GM18517 (cell line): Measurements from ENCODE around the gene MEIOB.
"Not testable (repeated sequence)": the region's sequence is repeated elsewhere in the genome, so short reads cannot be mapped to it uniquely, and the experiment has no call there.

Source experiments
- ATAC-seq: cut with Tn5 transposase; IDR thresholded peaks from one replicate; pipeline ENCODE4 v1.9.1; 2021; ENCODE audit warnings: mild to moderate bottlenecking, moderate library complexity; ENCODE audit not compliant: unreplicated experiment

Gene MEIOB, protein sequence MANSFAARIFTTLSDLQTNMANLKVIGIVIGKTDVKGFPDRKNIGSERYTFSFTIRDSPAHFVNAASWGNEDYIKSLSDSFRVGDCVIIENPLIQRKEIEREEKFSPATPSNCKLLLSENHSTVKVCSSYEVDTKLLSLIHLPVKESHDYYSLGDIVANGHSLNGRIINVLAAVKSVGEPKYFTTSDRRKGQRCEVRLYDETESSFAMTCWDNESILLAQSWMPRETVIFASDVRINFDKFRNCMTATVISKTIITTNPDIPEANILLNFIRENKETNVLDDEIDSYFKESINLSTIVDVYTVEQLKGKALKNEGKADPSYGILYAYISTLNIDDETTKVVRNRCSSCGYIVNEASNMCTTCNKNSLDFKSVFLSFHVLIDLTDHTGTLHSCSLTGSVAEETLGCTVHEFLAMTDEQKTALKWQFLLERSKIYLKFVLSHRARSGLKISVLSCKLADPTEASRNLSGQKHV

DNA sequence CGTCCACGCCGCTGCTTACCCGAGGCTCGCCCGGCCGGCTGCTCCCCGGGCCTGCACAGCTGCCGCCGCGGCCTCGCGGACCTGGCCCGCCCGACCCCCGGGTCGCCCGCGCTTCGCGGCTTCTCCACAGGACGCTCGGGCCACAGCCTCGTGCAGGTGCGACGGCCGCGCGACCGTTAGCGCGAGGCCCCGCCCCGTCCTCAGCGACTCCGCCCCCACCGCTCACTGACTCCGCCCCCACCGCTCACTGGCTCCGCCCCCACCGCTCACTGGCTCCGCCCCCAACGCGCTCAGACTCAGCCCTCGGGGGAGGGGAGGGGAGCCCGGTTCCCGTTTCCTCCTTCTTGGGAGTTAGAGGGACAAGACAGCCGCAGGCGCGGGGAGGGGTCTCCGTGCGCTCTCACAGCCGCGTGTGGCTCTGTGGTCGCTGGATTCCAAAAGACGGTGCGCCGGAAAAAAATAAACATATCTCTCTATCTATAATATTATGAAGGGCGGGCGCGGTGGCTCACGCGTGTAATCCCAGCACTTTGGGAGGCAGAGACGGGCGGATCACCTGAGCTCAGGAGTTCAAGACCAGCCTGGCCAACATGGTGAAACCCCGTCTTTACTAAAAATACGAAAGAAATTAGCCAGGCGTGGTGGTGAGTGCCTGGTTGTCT, at the start of gene MEIOB:
Gene MEIOB (minus strand): TSS at position 191 of the 662 bp plus-strand sequence. CDS start 3,989 bp downstream, outside the sequence.
- no peak for ATAC-seq

DNA sequence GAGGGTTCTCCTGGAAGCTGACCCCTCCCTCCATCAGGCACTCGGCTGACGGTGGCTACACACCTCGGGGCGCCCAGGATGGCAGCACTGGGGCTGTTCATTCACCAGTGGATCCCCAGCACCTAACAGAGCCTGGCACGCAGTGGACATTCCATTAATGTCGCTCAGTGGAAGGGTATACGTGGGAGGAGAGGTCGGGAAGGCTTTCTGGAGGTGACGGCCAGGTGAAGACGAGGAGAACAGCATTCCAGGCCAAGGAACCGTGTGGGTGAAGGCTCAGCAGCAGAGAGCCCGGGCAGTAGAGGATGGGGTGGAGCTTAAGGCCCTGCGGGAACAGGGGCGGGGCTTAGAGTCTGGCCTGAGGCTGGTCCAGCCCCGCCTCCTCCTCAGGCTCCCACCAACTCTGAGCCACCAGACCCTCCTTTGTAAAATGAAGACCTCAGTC, 48.8 kb upstream of the MEIOB start:
- ATAC-seq, result no peak

DNA sequence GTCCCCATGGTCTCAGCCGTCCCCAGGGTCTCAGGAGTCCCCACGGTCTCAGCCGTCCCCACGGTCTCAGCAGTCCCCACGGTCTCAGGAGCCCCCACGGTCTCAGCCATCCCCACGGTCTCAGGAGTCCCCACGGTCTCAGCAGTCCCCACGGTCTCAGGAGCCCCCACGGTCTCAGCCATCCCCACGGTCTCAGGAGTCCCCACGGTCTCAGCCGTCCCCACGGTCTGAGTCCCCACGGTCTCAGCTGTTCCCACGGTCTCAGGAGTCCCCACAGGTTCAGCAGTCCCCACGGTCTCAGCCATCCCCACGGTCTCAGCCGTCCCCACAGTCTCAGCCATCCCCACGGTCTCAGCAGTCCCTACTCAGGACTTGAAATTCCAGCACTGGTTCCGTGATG, 48.2 kb upstream of the MEIOB start:
- not testable (repeated sequence) for ATAC-seq

DNA sequence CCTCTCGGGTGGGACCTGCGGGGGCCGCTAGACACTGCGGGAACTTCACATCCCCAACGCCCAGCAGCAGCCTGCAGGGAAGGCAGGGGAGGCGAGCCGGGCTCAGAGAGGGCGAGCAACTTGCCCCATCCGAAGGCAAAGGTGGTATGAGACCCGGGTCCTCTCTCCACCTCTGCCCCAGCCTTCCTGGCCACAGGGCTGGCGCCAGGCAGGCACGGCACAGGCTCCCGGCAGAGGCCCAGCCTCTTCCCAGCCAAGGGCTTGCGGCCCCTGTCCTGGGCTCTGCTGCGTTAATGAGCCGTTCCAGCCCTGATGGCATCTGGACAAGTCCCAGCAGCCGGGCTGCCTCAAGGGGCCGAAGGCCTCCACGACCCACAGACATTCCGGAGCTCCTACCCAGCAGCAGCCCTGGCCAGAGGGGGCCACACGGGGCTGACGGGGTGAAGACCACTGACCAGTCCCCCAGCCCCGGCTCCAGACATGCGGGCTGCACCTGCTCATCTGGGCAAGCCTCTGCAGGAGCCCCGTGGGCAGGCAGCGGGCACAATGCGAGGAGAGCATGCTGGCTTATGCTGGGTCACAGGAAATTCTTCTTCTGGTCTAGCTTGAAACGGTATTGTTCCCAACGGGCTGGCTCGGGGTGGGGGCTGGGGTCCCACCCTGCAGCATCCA, 47.5 kb upstream of the MEIOB start:
- ATAC-seq, result no peak

DNA sequence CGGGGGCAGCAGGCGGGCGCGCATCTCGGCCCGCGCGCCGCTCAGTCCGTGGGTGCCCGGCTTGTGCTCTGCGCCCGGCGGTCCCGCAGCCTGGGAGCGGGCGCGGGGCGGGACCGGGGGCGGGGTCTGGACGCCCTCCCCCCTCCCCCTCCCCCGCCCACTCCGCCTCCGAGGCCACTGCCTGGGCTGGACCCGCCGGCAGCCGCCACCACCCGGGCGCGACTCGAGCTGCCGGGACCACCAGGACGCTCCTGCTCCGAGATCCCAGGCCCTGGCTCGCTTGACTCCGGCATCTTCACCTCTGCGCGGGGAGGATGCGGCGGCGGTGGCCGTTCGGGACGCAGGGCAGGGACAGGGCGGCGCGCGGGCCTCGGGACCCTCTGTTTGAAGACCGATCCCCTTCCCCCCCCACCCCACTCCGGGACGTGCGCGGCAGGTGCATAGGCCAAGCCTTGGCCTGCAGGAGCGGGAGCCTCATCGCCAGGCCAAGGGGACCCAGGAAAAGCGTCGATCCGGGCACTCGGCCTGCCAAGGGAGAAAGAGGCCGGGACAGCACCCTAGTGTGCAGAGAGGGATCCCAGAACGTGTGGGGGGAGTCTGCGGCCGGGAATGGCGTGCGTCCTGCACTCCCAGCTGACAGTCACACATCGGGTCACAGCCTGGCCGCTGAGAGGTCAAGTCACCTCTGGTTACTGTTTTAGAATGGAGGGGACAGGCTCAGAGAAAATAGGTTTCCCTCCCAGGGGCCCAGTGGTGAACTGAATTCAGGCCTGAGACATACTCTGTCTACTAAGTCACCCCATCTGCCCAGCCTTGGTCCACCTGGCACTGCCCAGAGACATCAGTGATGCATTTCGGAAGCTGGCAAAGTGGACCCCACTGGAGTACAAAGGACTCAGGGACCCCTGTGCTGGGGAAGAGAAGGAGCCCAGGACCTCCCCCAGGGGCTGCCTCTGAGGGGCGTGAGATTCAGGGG, 46.7 kb upstream of the MEIOB start, which contains the start of gene HS3ST6:
Gene HS3ST6 (minus strand): TSS at position 65 of the 976 bp plus-strand sequence. CDS start 92 bp downstream, outside the sequence.
- no peak for ATAC-seq

DNA sequence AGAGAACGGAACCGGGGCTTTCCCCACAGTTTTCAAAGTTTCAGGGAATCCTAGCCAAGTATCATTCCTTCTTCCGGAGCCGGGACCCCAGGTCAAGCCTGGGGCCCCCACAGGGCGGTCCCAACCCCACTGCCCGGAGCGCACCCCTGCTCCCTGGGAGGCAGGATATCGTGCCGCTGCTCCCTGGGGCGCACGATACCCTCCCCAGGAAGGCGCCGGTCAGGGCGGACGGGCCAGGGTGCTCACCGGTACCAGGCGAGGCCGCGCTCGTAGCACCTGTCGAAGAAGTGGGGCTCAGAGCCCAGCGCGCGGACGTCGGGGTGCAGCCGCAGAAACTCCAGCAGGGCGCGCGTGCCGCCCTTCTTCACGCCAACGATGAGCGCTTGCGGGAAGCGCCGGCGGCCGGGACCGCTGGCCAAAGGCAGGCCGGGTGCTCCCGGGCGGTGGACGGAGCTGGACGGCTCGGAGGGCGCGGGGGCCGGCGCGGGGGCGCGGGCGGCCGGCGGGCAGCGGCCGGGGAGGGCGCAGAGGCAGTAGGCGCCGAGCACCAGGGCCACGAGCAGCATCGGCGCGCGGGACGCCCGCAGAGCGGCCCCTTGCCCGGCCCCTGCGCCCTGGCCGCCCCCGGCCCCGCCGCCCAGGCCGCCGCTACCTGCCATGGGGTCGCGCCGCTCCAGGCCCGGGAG, 45.8 kb upstream of the MEIOB start:
- ATAC-seq, result no peak

DNA sequence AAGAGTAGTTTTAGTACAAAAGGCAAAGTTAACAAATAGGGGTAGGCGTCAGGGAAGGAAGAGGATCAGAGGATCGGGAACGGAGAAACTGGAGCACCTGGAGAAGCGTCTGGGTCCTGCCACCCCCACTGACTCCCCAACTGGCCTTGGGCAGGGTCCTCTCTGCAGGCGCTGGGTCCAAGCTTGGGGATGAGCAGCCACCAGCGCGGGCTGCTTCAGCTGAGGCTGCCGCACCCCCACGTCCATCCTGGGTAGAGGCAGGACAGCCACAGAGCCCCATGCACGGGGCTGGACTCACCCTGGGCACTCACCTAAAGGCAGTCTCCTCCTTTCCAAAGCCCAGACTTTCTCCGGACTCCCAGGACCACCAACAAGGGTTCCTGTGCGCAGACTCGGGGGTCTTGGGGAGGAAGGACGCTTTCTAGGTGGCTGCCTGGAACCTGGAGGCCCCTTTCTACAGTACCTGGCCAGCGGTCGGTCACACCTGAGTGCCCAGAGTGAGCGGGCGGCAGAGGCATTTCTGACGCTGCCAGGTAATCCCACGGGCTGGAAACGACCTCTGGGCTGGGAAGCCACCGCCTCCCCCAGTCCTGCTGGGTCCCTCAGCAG, 45.2 kb upstream of the MEIOB start:
- no peak for ATAC-seq

DNA sequence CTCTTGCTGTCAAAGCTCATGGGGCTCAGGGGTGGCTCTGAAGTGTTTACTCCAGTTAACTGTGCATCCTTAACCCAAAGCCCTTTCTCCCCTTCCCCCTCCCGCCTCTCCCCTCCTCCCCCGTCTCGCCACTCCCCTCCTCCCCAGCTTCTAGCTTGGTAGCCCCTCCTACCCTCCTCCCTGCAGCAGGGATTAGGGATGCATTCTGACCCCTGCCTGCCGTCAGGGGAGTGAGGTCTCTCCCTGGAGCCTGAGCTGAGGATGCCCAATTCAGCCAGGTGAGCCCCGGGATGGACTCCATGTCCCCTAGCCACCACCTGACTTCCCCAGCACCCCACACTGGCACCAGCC, 44.7 kb upstream of the MEIOB start:
- no peak for ATAC-seq

DNA sequence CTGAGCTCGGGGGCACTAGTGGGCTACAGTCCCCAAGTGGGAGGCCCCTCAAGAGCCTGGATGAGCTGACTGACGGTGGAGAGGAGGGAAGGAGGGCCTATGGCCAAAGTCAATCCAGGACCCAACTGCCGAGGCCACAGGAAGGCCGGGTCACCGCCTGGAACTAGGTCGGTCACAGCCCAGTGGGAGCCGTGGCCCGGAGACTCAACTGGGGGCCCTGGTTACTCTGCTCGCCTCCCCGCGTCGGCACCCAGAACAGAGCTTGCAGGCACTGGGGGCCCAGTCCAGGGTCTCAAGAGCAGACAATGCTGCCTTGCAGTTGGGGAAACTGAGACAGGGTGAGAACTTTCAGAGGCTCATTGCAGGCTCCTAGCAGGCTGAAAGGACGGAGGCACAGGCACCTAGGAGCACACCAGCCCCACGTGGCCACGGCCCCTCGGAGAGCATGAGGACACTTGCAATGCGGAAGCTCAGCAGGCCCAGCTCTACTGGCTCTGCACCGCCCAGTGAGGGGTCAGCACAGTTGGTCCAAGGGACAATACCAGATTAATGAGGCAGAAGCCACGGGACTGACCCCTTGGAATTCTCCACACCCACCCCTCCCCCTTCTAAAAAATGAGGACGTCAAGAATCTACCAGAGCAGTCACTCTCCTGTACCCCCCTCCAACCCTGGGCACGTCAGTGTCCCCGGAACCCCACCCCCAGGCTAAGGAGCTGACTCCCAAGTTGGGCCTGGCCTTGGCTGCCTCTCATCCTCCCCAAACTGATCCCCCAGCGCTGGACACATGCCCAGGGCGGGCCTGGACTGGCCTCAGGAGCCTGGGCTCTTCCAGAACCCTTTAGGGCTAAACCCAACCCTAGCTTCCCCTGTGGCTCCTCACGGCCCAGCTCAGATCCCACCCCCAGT, 44.0 kb upstream of the MEIOB start:
- ATAC-seq, result no peak

DNA sequence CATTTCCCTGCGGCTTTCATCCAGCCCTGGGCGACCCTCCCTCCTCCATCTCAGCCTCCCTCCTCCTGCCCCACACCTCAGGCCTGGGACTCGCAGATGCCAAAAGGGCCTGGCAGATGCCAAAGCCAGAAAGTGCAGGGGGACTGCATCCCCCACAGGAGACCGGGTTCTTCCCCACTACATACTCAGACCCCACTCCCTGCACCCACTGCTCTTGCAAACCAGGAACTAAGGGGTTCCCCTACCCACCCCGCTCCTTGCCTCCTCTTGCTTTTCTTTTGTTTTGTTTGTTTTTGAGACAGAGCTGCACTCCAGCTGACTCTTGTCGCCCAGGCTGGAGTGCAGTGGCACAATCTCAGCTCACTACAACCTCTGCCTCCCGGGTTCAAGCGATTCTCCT, 43.0 kb upstream of the MEIOB start:
- no peak for ATAC-seq

DNA sequence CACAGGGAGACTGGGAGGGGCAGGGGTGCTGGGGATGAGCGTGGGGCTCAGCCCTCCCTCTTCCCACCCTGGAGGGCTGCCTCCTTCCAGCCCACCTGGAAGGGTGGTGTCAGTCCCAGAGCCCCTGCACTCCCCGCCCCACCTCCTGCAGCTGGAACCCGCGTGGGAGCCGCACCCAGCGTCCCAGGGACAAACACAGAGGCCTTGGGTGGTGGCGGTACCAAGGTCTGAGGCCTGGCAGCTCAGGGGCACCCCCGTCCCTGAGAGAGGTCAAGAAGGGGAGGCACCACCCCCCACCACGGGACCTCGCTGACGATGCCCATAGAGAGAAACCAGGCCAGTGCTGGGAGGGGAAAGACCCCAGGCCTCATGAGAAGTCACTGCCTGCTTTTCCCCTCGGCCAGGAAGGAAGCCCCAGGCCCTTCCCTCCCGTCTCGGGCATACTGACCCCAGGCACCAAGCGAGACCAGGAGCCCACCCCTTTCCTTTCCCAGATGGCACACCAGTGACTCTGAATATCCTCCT, 42.2 kb upstream of the MEIOB start:
- ATAC-seq, result no peak

DNA sequence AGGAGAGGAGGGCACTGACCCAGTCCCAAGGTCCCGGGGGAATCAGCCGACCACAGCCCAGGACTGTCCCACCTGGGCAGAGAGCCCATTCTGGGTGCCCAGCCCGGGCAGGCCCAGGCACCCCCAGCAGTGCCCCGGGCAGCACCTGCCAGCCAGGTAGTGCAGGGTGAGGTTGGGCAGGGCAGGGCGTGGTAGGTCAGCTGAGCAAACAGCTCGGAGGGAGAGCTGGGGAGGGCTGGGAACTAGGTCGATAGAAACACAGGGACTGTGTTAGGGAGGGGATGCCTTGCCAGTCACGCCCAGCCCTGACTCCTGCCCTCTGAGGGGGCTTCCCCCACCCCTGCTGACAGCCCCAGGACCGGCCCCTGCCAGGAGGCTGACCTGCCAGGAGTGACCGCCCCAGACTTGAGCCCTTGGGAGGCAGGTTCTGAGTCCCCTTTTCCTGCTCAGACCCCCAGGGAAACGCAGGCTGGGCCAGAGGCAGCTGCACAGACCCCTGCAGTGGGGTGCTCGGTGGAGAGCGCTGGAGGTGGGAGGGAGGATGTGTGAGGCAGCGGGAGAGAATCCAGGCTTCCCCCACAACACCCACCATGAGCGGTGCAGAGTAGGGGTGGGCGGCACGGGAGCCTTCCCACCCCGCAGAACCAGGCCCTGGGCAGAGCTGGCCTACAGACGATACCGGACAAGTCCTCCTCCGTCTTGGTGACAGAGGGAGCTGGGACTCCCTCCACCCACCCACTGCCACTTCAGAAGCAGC, 41.5 kb upstream of the MEIOB start:
- ATAC-seq, result no peak

DNA sequence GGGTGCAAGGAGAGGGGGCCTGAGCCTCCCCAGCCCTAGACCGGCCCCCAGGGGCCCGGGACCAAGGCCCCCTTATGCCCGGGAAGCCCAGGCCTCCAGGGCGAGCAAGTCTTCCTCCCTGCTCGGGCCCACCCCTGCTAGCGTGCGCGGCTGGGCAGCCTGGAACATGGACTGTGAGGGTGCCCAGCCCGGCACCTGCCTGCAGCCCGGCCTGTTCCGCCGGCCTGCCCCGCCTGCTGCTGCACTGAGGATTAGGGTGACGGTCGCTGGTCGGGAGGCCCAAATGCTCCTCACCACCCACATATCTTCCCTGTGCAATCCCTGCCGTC, 40.2 kb upstream of the MEIOB start:
- no peak for ATAC-seq

DNA sequence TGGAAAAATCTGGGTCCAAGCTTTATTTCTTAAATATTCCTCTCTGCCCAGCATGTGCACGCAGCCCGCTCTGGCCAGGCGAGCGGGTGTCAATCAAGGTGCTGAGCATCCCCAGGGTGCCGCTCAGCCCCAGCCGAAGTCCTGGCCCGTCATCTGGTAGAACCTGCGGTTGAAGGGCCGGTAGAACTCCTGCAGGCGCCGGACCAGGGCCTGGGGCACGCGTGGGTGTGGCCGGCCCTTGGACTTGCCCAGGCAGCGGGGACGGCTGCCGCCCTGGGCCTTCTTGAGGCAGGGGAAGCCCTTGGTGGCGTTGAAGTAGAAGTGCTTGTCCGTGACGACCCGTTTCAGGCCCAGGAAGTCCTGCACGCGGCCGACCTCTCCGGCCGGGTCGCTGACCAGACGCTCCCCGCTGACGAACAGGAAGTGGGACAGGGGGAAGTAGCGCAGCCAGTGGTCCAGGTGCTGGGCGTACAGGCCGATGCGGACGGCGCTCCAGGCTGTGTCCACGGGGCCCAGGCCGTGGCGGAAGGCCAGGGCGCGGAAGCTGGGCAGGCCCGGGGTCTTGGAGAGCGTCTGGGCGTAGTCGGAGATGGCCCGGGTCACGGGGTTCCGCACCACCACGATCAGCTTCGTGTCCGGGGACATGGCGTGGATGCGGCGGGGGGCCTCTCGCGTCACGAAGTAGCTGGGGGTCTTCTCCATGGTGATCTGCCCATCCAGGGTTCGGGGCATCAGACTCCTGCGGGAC, 39.7 kb upstream of the MEIOB start:
- ATAC-seq, result no peak

DNA sequence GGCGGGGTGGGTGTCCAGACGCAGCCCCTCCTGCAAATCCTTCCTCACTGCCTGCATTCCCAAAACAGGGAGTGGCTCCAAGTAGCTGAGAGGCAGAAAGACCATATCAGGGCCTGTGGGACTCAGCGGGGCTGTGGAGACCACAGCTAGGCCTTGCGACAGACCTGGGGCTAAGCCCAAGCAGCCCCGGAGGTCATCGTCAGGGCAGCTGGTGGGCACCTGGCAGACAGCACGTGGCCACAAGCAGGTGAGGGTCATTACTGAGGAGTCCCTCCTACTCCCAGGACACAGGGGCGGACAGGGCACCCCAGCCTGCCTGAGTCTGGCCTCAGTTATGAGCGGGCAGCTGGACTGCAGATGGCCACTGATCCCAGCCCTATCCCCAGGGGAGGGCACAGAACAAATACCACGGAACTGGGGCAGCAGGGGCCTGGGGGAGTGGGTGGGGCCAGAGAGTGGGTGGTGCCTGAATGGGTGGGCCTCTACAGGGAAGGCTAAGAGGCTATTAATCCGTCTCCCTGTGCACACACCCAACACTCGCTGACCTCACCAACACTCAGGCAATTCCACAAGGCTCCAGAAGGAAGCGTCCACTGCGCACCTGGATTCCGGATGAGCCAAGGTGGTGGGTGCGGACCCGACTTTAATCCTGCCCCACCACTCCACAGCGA, 37.7 kb upstream of the MEIOB start:
- no peak for ATAC-seq

DNA sequence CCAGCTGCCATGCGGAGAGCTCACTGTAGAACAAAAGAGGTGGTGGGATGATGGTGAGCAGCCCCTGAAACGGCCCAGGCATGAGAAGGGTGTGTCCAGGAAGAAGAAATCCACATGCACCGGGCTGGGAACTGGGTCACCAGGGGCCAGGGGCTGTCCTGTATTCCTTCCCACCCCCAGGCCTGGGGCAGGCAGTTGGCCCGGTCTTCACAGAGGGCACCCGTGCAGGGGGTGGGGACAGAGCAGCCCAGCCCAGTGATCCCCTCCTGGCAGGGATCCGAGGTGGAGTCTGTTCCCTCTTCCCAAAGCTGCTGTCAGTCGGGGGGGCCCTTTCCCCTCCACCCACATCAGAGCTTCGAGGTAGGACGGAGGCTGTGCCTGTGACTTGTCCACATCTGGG, 37.0 kb upstream of the MEIOB start:
- ATAC-seq, result no peak
